ENCODE measurements around the gene ISM1.

ISM1 gene

DNA sequence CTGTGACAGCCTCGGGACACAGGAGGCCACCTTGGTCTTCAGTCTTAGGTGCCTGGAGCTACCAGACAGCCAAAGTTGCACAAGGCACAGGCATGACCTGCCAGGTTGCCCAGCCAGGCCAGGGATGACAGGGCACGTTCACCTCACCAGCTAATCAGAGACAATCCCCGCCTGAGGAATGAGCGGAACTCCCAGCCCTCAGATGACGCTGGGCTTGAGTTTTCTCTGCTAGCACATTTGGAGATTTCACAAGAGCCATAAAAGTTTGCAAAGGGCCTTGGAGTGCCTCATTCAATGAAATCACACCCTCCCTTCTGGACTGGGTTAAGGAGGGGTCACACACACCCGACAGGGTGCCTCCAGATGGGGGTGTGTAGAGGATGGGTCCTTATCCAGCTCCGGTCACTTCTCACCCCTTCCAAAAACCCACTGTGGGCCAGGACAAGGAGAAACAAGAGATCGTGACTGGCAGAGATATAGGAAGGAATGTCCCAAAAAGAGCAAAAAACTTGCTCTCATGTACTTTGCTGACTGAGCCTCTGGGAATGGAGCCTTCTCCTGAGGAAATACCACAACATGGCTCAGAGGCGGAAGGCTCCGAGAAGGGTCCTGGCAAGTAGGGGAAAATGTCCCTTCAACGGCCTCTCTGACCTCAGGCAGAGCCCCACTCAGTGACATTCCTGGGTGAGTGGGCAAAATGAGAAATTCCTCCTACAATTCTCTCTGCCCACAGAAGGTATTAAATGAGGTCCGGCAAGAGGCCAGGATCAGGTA is 121.6 kb downstream of the ISM1 start:
- ATAC-seq: no peak
- TF ChIP-seq, protein P1, sequence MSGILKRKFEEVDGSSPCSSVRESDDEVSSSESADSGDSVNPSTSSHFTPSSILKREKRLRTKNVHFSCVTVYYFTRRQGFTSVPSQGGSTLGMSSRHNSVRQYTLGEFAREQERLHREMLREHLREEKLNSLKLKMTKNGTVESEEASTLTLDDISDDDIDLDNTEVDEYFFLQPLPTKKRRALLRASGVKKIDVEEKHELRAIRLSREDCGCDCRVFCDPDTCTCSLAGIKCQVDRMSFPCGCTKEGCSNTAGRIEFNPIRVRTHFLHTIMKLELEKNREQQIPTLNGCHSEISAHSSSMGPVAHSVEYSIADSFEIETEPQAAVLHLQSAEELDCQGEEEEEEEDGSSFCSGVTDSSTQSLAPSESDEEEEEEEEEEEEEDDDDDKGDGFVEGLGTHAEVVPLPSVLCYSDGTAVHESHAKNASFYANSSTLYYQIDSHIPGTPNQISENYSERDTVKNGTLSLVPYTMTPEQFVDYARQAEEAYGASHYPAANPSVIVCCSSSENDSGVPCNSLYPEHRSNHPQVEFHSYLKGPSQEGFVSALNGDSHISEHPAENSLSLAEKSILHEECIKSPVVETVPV (CRISPR knock-in tag; IDR thresholded peaks at IDR 0.05): no peak
- TF ChIP-seq, protein P2, sequence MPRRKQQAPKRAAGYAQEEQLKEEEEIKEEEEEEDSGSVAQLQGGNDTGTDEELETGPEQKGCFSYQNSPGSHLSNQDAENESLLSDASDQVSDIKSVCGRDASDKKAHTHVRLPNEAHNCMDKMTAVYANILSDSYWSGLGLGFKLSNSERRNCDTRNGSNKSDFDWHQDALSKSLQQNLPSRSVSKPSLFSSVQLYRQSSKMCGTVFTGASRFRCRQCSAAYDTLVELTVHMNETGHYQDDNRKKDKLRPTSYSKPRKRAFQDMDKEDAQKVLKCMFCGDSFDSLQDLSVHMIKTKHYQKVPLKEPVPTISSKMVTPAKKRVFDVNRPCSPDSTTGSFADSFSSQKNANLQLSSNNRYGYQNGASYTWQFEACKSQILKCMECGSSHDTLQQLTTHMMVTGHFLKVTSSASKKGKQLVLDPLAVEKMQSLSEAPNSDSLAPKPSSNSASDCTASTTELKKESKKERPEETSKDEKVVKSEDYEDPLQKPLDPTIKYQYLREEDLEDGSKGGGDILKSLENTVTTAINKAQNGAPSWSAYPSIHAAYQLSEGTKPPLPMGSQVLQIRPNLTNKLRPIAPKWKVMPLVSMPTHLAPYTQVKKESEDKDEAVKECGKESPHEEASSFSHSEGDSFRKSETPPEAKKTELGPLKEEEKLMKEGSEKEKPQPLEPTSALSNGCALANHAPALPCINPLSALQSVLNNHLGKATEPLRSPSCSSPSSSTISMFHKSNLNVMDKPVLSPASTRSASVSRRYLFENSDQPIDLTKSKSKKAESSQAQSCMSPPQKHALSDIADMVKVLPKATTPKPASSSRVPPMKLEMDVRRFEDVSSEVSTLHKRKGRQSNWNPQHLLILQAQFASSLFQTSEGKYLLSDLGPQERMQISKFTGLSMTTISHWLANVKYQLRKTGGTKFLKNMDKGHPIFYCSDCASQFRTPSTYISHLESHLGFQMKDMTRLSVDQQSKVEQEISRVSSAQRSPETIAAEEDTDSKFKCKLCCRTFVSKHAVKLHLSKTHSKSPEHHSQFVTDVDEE (CRISPR knock-in tag; IDR thresholded peaks at IDR 0.05): no peak
- TF ChIP-seq SNAI2 (CRISPR knock-in tag; IDR thresholded peaks at IDR 0.05): no peak
- no peak for TF ChIP-seq ISL1 (CRISPR knock-in tag; IDR thresholded peaks at IDR 0.05)
- no peak for TF ChIP-seq PPARA (CRISPR knock-in tag; IDR thresholded peaks at IDR 0.05; ENCODE audit: borderline replicate concordance)
- TF ChIP-seq ZNF8 (CRISPR knock-in tag; IDR thresholded peaks at IDR 0.05): no peak
- no peak for TF ChIP-seq RARB (CRISPR knock-in tag; IDR thresholded peaks at IDR 0.05)
- TF ChIP-seq ARNTL (CRISPR knock-in tag; IDR thresholded peaks at IDR 0.05; ENCODE audit: borderline replicate concordance, low read depth): no peak
- TF ChIP-seq, protein P3, sequence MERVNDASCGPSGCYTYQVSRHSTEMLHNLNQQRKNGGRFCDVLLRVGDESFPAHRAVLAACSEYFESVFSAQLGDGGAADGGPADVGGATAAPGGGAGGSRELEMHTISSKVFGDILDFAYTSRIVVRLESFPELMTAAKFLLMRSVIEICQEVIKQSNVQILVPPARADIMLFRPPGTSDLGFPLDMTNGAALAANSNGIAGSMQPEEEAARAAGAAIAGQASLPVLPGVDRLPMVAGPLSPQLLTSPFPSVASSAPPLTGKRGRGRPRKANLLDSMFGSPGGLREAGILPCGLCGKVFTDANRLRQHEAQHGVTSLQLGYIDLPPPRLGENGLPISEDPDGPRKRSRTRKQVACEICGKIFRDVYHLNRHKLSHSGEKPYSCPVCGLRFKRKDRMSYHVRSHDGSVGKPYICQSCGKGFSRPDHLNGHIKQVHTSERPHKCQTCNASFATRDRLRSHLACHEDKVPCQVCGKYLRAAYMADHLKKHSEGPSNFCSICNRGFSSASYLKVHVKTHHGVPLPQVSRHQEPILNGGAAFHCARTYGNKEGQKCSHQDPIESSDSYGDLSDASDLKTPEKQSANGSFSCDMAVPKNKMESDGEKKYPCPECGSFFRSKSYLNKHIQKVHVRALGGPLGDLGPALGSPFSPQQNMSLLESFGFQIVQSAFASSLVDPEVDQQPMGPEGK (CRISPR knock-in tag; IDR thresholded peaks at IDR 0.05; ENCODE audit: borderline replicate concordance): no peak
- no peak for TF ChIP-seq CSDC2 (CRISPR knock-in tag; IDR thresholded peaks at IDR 0.05)
- TF ChIP-seq ZFP30 (CRISPR knock-in tag; IDR thresholded peaks at IDR 0.05): no peak
- no peak for TF ChIP-seq ZNF565 (CRISPR knock-in tag; conservative IDR thresholded peaks at IDR 0.05; ENCODE audit: low read depth)
- no peak for TF ChIP-seq ZNF70 (CRISPR knock-in tag; IDR thresholded peaks at IDR 0.05)
- no peak for TF ChIP-seq TCF4 (CRISPR knock-in tag; IDR thresholded peaks at IDR 0.05; ENCODE audit: borderline replicate concordance)
- TF ChIP-seq, protein P4, sequence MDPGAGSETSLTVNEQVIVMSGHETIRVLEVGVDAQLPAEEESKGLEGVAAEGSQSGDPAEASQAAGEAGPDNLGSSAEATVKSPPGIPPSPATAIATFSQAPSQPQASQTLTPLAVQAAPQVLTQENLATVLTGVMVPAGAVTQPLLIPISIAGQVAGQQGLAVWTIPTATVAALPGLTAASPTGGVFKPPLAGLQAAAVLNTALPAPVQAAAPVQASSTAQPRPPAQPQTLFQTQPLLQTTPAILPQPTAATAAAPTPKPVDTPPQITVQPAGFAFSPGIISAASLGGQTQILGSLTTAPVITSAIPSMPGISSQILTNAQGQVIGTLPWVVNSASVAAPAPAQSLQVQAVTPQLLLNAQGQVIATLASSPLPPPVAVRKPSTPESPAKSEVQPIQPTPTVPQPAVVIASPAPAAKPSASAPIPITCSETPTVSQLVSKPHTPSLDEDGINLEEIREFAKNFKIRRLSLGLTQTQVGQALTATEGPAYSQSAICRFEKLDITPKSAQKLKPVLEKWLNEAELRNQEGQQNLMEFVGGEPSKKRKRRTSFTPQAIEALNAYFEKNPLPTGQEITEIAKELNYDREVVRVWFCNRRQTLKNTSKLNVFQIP (CRISPR knock-in tag; IDR thresholded peaks at IDR 0.05; ENCODE audit: borderline replicate concordance, low read depth): no peak
- no peak for TF ChIP-seq ESRRG (CRISPR knock-in tag; IDR thresholded peaks at IDR 0.05)
- TF ChIP-seq, protein P5, sequence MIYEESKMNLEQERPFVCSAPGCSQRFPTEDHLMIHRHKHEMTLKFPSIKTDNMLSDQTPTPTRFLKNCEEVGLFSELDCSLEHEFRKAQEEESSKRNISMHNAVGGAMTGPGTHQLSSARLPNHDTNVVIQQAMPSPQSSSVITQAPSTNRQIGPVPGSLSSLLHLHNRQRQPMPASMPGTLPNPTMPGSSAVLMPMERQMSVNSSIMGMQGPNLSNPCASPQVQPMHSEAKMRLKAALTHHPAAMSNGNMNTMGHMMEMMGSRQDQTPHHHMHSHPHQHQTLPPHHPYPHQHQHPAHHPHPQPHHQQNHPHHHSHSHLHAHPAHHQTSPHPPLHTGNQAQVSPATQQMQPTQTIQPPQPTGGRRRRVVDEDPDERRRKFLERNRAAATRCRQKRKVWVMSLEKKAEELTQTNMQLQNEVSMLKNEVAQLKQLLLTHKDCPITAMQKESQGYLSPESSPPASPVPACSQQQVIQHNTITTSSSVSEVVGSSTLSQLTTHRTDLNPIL (CRISPR knock-in tag; IDR thresholded peaks at IDR 0.05; ENCODE audit: low read depth): no peak
- no peak for TF ChIP-seq TOX (CRISPR knock-in tag; IDR thresholded peaks at IDR 0.05; ENCODE audit: borderline replicate concordance)

DNA sequence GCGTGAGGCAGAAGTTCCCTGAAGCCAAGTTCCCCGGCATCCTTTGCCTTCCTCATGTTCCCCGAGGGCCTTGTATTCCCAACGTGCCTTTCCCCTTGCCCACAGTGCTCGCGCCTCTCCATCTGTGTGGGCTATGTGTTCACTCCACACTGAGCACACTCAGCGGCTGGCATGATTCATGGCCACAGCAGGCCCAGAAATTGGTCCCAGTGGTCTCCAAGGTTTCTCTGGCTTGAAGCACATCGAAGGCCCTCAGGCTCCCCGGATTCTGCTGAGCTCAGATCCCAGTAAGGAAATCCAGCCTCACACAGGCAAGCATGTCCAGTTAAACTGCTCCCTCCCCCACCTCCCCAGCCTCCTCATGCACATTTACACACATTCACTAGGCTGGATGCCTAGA is 123.6 kb downstream of the ISM1 start:
- ATAC-seq: no peak
- TF ChIP-seq, protein P5 (CRISPR knock-in tag; IDR thresholded peaks at IDR 0.05; ENCODE audit: low read depth): no peak
- TF ChIP-seq, protein P4 (CRISPR knock-in tag; IDR thresholded peaks at IDR 0.05; ENCODE audit: borderline replicate concordance, low read depth): no peak
- TF ChIP-seq CSDC2 (CRISPR knock-in tag; IDR thresholded peaks at IDR 0.05): no peak
- TF ChIP-seq, protein P1 (CRISPR knock-in tag; IDR thresholded peaks at IDR 0.05): no peak
- TF ChIP-seq, protein P2 (CRISPR knock-in tag; IDR thresholded peaks at IDR 0.05): no peak
- TF ChIP-seq ARNTL (CRISPR knock-in tag; IDR thresholded peaks at IDR 0.05; ENCODE audit: borderline replicate concordance, low read depth): no peak
- no peak for TF ChIP-seq PPARA (CRISPR knock-in tag; IDR thresholded peaks at IDR 0.05; ENCODE audit: borderline replicate concordance)
- TF ChIP-seq TOX (CRISPR knock-in tag; IDR thresholded peaks at IDR 0.05; ENCODE audit: borderline replicate concordance): no peak
- TF ChIP-seq ZNF8 (CRISPR knock-in tag; IDR thresholded peaks at IDR 0.05): no peak
- no peak for TF ChIP-seq SNAI2 (CRISPR knock-in tag; IDR thresholded peaks at IDR 0.05)
- no peak for TF ChIP-seq BACH2 (CRISPR knock-in tag; IDR thresholded peaks at IDR 0.05; ENCODE audit: borderline replicate concordance)
- TF ChIP-seq RARB (CRISPR knock-in tag; IDR thresholded peaks at IDR 0.05): no peak
- no peak for TF ChIP-seq GLIS3 (CRISPR knock-in tag; IDR thresholded peaks at IDR 0.05)
